Renal cortex interstitium (tissue), 11 donors: ENCODE data around the gene LRGUK. TPM values are rescaled to one million over a fixed set of nuclear protein-coding genes. Genes with fewer than 3 reads are reported as not detected.

ENCODE experiments used
- DNase-seq, 11 donors: peaks; one replicate each; pipeline ENCODE4 v3.0.0-alpha.2; 2013; ENCODE audit warnings: low read depth in 9 of 11, low spot score in 4 of 11; ENCODE audit errors: extremely low read depth in 1 of 11
- polyA plus RNA-seq, 3 donors: library from polyadenylated mRNA; unstranded; fragments of 120-200 nt; gene quantifications; one replicate each; pipeline ENCODE4 v1.2.1, GENCODE V29; 2013; ENCODE audit not compliant: insufficient read length in 3 of 3

The LRGUK gene
- polyA plus RNA-seq, 3 donors: 1.2 to 4.2 (median 1.6) TPM

- DNase-seq: no peak
Measured at GRCh38 chr7:134179036-134180011, 52.2 kb downstream of the LRGUK start.

GRCh38 chr7:134180376-134180775 lies 53.2 kb downstream of the LRGUK start:
- DNase-seq: no peak

- DNase-seq: no peak
Measured at GRCh38 chr7:134182078-134182477, 54.9 kb downstream of the LRGUK start.

GRCh38 chr7:134184767-134185166 lies 57.6 kb downstream of the LRGUK start:
- no peak for DNase-seq

GRCh38 chr7:134186027-134186426 lies 58.9 kb downstream of the LRGUK start:
- DNase-seq: no peak

GRCh38 chr7:134186801-134187200 lies 59.7 kb downstream of the LRGUK start:
- DNase-seq: no peak

GRCh38 chr7:134187893-134188292 lies 60.8 kb downstream of the LRGUK start:
- no peak for DNase-seq

- DNase-seq: no peak
Measured at GRCh38 chr7:134188311-134188710, 61.2 kb downstream of the LRGUK start.

GRCh38 chr7:134189559-134189958 lies 62.4 kb downstream of the LRGUK start:
- no peak for DNase-seq

GRCh38 chr7:134191876-134192275 lies 64.7 kb downstream of the LRGUK start:
- DNase-seq: no peak

- DNase-seq: no peak
Measured at GRCh38 chr7:134193240-134193639, 66.1 kb downstream of the LRGUK start.

GRCh38 chr7:134195252-134195651 lies 68.1 kb downstream of the LRGUK start:
- DNase-seq: no peak

- DNase-seq: no peak
Measured at GRCh38 chr7:134196439-134196838, 69.3 kb downstream of the LRGUK start.

GRCh38 chr7:134197345-134197744 lies 70.2 kb downstream of the LRGUK start:
- DNase-seq: no peak

GRCh38 chr7:134200970-134201369 lies 73.8 kb downstream of the LRGUK start:
- no peak for DNase-seq

GRCh38 chr7:134201569-134202261 lies 74.6 kb downstream of the LRGUK start:
- no peak for DNase-seq

- DNase-seq: no peak
Measured at GRCh38 chr7:134203186-134203889, 76.2 kb downstream of the LRGUK start.

GRCh38 chr7:134209322-134210015 lies 82.3 kb downstream of the LRGUK start:
- DNase-seq: no peak

GRCh38 chr7:134210227-134210626 lies 83.1 kb downstream of the LRGUK start:
- no peak for DNase-seq
